GM21528 (cell line): ENCODE results near the gene TXLNA.
A peak's percentile ranks its signal among the peaks of the same experiment; 100 is the strongest.
"Not testable (repeated sequence)": the region's sequence is repeated elsewhere in the genome, so short reads cannot be mapped to it uniquely, and the experiment has no call there.

Source experiments
- ATAC-seq: cut with Tn5 transposase; IDR thresholded peaks from one replicate; pipeline ENCODE4 v1.9.1; 2021; ENCODE audit warnings: mild to moderate bottlenecking, moderate library complexity; ENCODE audit not compliant: unreplicated experiment, low FRiP score

Gene TXLNA

DNA sequence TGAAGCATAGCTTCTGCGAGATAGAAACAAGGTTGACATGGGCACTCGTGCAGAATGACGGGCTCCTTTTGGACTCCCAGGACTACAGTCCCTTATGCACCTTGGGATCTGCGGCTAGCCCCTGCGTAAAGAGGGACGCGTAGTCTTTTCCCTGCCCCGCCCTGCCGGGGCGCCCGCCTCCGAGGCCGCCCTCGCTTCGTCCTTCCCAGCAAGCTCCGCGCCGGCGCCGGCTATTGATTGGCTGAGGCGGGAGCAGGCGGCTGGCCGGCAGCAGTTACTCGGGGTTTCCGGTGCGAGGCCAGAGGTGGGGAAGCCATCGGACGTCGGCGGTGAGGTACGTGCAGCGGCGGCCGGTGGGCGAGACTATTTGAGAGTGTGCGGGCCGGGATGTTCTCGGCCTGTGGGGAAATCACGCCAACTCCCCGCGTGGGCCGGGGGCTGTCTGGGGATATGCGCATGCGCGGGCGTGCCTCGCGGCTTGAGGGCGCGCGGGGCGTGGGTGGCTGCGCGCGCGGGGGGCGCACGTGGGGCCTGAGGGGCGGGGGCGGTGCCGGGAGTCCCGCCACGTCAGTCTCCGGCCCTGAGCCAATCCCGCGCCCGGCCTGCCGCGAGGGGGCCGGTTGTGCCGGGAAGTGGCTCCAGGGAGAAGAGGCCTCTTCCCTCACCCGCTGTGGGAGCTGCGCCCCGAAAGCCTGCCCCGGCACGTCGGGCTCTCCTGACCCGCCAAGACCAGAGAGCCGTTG is at the start of gene TXLNA:
TSS of gene TXLNA (plus strand) at position 233 of the 743 bp plus-strand sequence. CDS start 671 bp downstream, outside the sequence.
- ATAC-seq = peak; percentile 80

DNA sequence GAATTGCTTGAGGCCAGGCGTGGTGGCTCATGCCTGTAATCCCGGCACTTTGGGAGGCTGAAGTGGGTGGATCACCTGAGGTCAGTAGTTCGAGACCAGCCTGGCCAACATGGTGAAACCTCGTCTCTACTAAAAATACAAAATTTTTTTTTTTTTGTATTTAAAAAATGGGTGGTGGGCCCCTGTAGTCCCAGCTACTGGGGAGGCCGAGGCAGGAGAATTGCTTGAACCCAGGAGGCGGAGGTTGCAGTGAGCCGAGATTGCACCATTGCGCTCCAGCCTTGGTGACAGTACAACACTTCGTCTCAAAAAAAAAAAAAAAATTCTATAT is 45.6 kb upstream of the TXLNA start:
- not testable (repeated sequence) for ATAC-seq

DNA sequence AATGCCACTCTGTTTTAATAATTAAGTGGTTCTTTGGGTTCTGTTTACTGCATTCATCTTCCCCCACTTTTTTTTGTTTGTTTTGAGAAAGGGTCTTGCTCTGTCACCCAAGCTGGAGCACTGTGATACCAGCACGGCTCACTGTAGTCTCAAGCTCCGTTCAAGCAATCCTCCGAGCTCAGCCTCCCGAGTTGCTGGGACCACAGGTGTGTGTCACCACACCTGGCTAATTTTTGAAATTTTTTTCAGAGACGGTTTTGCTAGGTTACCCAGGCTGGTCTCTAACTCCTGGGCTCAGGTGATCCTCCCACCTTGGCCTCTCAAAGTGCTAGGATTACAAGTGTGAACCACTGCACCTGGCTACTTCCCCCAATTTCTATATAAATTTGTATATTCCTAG is 42.4 kb upstream of the TXLNA start:
- ATAC-seq = no peak

DNA sequence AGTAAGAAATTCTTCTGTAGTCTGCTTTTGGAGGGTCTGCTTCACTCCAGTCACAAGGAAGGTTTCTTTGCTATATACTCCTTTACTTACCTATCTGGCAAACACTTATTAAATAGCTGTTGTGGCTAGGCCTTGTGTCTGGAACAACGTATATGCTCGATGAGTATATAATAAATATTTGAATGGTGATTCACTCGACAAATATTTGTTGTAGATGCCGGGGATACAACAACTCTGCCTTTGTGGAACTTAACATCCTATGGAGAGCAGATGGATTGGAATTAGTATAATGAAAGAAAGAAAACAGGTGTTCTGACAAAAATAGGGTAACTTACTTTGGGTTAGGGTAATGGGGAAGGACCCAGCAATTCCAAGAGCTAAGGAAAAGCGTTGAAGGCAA is 40.5 kb upstream of the TXLNA start:
- ATAC-seq = no peak

DNA sequence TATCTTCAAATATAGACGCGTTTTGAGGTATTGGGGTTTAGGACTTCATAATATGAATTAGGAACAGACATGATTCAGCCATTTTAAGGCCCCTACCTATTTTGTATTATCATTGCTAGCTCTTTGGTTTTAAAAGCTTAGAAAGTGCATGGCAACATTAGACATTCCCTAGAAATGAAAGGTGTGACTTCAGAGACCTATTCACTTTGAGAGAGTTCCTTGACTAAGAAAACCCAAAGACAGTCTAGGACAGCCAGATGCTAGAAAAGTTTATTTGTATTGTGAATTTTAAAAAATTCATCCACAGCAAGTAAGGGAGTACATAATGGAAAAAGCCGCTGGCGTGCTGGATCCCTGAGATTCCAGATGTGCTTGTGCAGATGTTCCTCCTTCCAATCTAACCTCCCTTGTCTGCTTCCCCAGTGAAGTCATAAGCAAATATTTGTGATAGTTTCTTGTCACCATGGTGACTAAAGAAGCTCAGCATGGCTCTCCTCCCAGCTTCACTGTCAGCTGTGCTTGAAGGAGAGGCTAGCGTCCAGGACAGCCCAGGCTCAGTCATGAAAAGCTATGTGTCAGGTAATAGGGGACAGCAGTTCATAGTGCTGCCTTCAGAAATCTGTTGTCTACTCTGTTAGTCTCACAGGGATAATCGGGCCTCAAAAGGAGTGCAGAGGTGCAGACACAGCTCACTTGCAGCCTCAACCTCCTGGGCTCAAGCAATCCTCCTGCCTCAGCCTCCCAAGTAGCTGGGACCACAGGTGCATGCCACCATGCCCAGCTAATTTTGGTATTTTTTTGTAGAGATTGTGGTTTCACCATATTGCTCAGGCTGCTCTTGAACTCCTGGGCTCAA is 36.8 kb upstream of the TXLNA start:
- no peak for ATAC-seq

DNA sequence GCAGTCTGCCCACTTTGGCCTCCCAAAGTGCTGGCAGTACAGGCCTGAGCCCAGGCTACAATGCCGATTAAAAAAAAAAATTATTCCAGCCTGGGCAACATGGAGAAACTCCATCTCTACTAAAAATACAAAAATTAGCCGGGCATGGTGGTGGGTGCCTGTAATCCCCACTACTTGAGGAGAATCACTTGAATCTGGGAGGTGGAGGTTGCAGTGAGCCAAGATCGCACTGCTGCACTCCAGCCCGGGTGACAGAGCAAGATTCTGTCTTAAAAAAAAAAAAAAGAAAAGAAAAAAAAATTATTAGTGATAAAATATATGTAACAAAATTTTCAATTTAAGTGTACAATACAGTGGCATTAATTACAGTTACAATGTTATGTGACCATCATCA is 36.2 kb upstream of the TXLNA start:
- not testable (repeated sequence) for ATAC-seq

DNA sequence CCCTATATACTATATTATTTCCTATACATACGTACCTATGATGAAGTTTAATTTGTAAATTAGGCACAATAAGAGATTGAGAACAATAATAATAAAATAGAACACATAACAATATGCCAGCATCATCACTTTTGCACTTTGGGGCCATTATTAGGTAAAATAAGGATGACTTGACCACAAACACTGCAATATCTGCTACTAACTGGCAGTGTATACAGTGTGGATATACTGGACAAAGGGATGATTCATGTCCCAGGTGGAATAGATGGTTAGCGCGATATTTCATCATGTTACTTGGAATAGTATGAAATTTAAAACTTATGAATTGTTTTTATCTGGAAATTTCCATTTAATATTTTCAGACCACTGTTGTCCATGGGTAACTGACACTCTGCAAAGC is 35.4 kb upstream of the TXLNA start:
- ATAC-seq = no peak

DNA sequence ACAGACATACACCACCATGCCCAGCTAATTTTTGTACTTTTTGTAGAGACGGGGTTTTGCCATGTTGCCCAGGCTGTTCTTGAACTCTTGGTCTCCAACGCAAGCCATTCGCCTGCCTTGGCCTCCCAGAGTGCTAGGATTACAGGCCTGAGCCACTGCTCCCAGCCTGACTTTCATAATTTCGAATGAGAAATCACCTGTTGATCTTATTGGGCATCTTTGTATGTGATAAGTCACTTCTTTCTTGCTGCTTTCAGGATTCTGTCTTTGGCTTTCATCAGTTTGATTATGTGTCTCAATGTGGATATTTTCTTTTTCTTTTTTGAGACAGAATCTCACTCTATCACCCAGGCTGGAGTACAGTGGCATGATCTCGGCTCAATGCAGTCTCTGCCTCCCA is 31.7 kb upstream of the TXLNA start:
- ATAC-seq = not testable (repeated sequence)

DNA sequence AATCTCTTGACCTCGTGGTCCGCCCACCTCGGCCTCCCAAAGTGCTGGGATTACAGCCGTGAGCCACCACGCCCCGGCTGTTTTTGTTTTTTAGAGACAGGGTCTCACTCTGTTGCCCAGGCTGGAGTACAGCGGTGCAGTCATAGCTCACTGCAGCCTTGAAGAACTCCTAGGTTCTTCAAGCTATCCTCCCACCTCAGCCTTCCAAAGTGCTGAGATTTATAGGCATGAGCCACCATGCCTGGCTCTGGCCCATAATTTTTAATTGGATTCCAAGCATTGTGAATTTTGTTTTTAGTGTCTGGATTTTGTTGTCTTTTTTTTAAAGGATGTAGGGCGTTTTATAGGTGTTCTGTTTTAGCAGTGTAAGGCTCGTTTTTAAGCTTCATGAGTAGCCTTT is 28.6 kb upstream of the TXLNA start:
- no peak for ATAC-seq

DNA sequence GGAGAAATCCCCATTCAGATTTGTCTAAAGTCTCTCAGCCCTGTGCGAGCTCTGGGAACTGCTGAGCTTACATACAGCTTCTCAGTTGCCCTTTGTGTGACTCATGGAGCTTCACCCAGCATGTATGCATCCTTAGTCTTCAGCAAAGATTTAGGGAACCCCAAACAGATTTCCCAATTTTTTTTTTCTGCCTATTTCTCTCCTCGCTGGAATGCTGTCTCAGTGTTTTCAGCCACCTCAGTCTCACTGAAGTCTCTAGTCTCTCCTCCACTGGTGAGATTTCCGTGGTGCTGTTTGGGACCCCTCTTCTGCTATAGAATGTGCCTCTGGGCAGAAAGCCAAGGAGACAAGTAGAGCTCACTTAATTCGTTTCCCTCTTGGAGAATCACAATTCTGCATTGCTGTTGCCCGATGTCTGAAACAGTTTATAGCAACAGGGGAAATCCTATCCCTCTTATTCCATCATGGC is 28.1 kb upstream of the TXLNA start:
- no peak for ATAC-seq

DNA sequence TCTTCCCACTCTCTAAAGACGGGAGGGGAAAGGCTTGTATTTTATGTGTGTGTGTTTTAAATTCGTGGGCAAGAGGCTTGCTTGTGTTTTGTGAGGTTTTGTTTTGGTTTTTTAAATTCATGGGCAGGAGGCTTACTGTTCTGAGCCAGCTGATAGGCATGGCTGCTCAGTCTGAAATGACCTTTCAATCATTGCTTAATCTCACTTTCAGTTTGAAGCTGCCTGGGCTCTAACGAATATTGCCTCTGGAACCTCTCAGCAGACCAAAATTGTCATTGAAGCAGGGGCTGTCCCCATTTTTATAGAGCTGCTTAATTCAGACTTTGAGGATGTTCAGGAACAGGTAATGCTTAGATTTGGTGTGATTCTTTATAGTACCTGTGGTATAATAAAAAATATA is 20.3 kb upstream of the TXLNA start:
- ATAC-seq = no peak

DNA sequence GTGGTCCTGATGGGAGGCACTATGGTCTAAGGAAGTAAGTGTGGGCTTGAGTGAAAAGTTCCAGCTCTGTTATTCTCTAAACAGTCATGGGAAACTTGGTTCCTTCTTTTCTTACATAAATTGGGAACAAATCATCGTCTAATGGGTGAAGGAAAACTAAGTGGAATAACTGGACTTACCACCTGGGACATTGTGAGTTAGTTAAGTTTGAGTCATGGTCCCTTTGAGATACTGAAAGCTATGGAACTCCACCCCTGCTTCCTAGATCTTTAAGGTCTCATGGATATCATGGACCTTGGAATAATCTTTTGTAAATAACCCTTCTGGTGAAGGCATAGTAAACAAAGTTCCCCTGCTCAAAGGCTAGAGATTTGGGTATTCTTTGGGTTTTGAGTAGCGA is 16.1 kb upstream of the TXLNA start:
- ATAC-seq = no peak

DNA sequence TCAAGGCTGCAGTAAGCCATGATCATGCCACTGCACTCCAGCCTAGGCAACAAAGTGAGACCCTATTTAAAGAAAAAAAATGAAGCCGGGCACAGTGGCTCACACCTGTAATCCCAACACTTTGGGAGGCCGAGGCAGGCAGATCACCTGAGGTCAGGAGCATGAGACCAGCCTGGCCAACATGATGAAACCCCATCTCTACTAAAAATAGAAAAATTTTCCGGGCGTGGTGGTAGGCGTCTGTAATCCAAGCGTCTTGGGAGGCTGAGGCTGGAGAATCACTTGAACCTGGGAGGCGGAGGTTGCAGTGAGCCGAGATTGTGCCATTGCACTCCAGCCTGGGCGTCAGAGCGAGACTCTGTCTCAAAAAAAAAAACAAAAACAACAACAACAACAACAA is 13.8 kb upstream of the TXLNA start:
- ATAC-seq = not testable (repeated sequence)

DNA sequence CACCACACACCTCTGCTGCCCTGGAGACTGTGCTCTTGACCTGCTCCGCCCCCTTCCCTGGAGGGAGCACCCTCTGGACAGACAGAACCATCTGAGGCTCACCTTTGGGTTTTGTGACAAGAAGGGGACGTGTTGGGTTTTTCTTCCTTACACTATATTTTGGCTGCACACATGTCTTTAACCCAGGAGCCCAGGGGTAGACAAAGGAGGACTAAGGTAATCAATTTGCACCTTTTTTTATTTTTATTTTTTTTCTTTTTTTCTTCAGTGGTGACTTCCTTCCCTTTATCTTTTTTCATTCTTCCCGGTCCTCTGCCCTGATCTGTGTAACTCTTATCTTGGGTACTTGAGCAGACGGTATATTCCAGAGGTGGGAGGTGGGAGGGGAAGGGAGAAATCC is 8.5 kb upstream of the TXLNA start:
- ATAC-seq = no peak

DNA sequence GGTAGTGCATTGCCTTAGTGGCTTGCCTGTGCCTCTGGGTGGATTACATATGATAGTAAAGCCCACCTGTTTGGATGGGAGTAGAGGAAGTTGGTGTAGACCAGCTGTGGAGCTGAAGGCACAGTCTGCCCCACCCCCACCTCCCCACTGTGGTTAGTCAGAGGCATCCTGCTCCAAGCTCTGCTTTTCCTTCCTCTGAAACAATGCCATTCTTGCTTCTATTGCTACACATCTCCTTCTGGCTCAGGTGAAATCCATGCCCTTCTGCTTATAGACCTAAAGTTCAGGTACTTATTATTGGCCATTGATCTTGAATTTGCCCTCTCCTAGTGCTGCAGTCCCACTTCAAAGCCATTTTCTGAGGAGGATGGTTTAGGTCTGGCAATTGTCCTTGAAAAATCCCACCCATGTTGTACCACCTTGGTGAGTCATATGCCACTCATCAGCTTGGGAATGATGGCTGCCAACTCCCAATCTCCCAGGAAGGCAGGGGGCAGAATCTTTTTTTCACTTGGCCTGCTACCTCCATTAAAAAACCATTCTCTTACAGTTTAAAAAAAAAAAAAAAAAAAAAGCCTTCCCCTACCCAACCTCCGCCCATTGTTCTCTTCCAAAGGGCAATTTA is 6.7 kb upstream of the TXLNA start:
- no peak for ATAC-seq

DNA sequence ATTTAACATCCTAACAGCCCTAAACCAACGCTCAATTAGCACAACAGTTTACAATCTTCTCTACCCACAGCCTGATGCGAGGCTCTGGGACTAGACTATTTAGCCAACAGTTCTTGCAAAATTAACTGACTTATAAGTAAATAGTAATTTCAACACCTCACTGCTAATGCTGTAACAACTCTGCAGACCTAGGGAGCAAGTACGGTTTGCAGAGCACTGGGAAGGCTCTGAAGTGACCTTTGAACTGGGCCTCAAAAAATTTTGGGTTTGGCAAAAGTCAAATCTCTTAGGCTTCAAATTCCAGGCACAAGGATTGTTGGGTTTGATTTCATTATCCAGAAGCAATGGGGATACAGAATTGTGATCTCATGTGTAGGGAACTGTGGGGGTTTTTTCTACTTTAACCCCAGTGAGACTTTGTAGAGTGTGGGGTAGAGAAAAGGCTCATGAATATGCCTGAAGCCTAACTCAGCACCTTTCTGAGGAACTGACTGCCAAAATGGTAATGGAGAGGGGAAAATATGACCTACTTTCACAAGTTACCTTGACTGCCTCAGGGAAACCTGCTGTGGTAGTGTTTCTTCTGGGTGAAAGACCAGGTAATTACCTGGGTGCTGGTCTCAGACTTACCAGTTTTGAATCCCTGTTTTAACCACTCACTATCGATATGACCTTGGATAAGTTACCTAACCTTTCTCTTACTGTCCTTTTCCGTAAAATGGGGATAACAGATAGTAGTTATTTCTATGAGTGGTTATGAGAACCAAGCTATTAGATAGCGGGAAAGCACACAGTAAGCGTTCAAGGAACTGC is 889 bp upstream of the TXLNA start:
- ATAC-seq = no peak

DNA sequence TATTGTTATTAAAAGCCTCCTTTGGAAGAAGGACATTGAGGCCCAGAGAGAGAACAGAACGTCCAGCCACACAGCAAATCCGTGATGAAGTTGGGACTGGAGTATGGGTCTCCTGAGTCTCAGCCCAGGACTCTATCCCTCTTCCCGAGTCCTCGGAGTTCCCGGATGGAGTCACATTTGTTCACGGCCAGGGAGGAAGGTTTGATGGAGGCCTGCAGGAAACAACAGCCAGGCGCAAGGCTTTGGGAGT is 357 bp upstream of the TXLNA start:
- peak; percentile 8 for ATAC-seq

DNA sequence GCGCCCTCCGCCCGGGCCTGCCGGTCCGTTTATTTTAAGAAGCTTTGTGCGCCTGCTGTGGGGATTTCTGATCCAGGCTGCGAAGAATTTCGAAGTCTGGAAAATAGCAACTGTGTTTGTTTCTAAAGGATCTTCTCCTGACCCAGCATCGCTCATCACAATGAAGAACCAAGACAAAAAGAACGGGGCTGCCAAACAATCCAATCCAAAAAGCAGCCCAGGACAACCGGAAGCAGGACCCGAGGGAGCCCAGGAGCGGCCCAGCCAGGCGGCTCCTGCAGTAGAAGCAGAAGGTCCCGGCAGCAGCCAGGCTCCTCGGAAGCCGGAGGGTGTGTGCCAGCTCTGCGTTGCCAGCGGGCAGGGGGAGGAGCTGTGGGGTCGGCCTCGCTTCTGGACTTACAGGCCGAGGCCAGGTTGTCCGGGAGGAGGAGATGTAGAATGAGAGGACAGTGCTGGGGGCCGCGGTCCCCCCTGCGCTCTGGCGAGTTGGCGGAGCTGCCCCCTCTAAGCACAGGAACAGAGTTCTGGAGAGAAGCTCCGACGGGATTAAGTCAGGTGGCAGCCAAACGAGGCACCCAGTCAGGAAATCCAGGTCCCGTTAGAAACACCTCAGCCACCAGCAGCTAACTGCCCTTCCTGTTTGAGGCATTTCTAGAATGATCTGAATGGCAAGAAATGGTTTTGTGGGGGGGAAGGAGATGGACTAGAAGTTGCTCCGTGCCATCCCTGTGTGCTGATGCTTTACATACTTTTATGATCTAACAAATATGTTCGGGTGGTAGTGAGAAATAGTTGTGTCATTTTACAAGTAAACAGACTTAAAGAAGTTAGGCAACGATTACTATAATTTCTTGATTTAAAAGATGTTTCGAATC is 948 bp downstream of the TXLNA start:
- peak; percentile 14 for ATAC-seq

DNA sequence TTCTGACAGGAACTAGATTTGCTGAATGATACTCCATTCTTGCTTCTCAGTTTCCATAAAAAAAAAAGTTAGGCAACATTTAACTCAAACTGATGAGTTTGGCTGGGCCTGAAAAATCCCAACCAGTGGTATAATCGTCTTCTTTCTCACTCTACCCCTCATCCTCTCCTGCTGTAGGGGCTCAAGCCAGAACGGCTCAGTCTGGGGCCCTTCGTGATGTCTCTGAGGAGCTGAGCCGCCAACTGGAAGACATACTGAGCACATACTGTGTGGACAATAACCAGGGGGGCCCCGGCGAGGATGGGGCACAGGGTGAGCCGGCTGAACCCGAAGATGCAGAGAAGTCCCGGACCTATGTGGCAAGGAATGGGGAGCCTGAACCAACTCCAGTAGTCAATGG is 1.6 kb downstream of the TXLNA start:
- ATAC-seq = no peak

DNA sequence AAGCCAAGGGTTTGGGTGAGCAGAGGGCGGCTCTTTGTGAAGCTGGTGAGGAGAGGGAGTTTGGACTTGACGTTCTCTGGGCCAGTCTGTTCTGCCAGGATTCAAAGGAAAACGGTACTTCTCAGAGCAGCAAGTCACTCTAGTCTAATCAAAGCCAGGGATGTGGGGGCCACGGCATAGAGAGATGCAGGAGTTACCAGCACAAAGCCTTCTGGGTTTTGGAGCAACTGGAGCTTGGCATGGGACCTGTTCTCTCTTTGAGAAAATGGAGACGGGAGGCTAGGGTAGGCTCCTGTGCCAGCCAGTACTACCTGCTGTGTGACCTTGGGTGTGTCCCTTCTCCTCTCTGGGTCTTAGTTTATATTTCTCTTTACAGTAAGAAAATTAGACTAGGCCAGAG is 2.1 kb downstream of the TXLNA start:
- ATAC-seq = no peak
